Urothelium cell line (cell line): ENCODE results near the gene LCMT1.
"Not testable (repeated sequence)": the region's sequence is repeated elsewhere in the genome, so short reads cannot be mapped to it uniquely, and the experiment has no call there.

Source experiments
- DNase-seq: peaks from one replicate; pipeline ENCODE4 v3.0.0; 2011; ENCODE audit warnings: low spot score, mixed read lengths
- FAIRE-seq: peaks from 2 replicates; lab custom pipeline; 2011; peaks lifted over from hg19 to GRCh38; lab: Jason Lieb, UNC

The LCMT1 gene

GRCh38 chr16:25111403-25112166 is at the start of gene LCMT1:
LCMT1 (plus strand) TSS chr16:25111742; CDS start chr16:25111884, 142 bp downstream.
- DNase-seq (peak; percentile 92), FAIRE-seq (no peak)

GRCh38 chr16:25063102-25063501 is 48.4 kb upstream of the LCMT1 start:
- DNase-seq: no peak
- FAIRE-seq: no peak

GRCh38 chr16:25063865-25064264 is 47.7 kb upstream of the LCMT1 start:
- no peak for DNase-seq
- no peak for FAIRE-seq

GRCh38 chr16:25064281-25064680 is 47.3 kb upstream of the LCMT1 start:
- FAIRE-seq, DNase-seq: not testable (repeated sequence)

GRCh38 chr16:25064937-25065336 is 46.6 kb upstream of the LCMT1 start:
- DNase-seq (no peak), FAIRE-seq (no peak)

GRCh38 chr16:25065899-25066298 is 45.6 kb upstream of the LCMT1 start:
- DNase-seq (no peak), FAIRE-seq (no peak)

- DNase-seq: no peak
- FAIRE-seq: no peak
These were observed 45.2 kb upstream of the LCMT1 start for GRCh38 chr16:25066426-25066746.

GRCh38 chr16:25066747-25067631 is 44.6 kb upstream of the LCMT1 start:
- peak; percentile 88 for DNase-seq
- FAIRE-seq: no peak

GRCh38 chr16:25073854-25074253 is 37.7 kb upstream of the LCMT1 start:
- DNase-seq: no peak

GRCh38 chr16:25078386-25078978 is 33.1 kb upstream of the LCMT1 start:
- DNase-seq (no peak), FAIRE-seq (no peak)

More at GRCh38 chr16:25073854-25074253, 37.7 kb upstream of the LCMT1 start:
- no peak for FAIRE-seq

- FAIRE-seq (no peak), DNase-seq (no peak)
These were observed 31.7 kb upstream of the LCMT1 start for GRCh38 chr16:25079637-25080378.

GRCh38 chr16:25080420-25081131 is 31.0 kb upstream of the LCMT1 start:
- DNase-seq (no peak), FAIRE-seq (no peak)

GRCh38 chr16:25081702-25082101 is 29.8 kb upstream of the LCMT1 start:
- DNase-seq (no peak), FAIRE-seq (no peak)

- FAIRE-seq: no peak
- no peak for DNase-seq
These were observed 28.5 kb upstream of the LCMT1 start for GRCh38 chr16:25083065-25083464.

- DNase-seq: no peak
- FAIRE-seq: no peak
These were observed 27.8 kb upstream of the LCMT1 start for GRCh38 chr16:25083701-25084100.

GRCh38 chr16:25084797-25085196 is 26.7 kb upstream of the LCMT1 start:
- FAIRE-seq: no peak
- no peak for DNase-seq

GRCh38 chr16:25087761-25088160 is 23.8 kb upstream of the LCMT1 start:
- FAIRE-seq: no peak
- no peak for DNase-seq

- DNase-seq (no peak), FAIRE-seq (no peak)
These were observed 22.2 kb upstream of the LCMT1 start for GRCh38 chr16:25089351-25089750.

GRCh38 chr16:25092441-25092840 is 19.1 kb upstream of the LCMT1 start:
- FAIRE-seq: no peak
- DNase-seq: no peak
